ENCODE measurements around the gene PGAP1.

The PGAP1 gene

GRCh38 chr2:196926562-196927375 lies at the start of gene PGAP1:
Gene PGAP1, minus strand, starts transcription at chr2:196926707. Its CDS starts 91 bp downstream, at chr2:196926616.
- peak within 1 kb of the TSS; percentile 67 for H3K4me3 ChIP-seq (ENCODE audit: insufficient read depth, low read length, poor library complexity, severe bottlenecking)
- peak within 1 kb of the TSS; percentile 38 for H3K27ac ChIP-seq (ENCODE audit: low read depth, low read length)
- H3K36me3 ChIP-seq (ENCODE audit: low read length): no peaks in the 10 kb centered on the region
- peaks cover 18% of the 10 kb centered on the region; the same call in 1 of the 2 replicates for H3K79me2 ChIP-seq (ENCODE audit: insufficient read depth, low read length)
- TF ChIP-seq CTCF (IDR thresholded peaks at IDR 0.05; ENCODE audit: insufficient read depth, low read length, poor library complexity, severe bottlenecking) (no peak), EZH2phosphoT487 (conservative IDR thresholded peaks at IDR 0.05; ENCODE audit: low read length) (no peak)
- peak within 1 kb of the TSS; percentile 72 for H3K9ac ChIP-seq (ENCODE audit: low read length)
- H3K27me3 ChIP-seq (ENCODE audit: low read length): no peaks in the 10 kb centered on the region
- peak within 1 kb of the TSS; percentile 78 for H3K4me2 ChIP-seq (ENCODE audit: low read depth, low read length, poor library complexity, severe bottlenecking)
- no peaks in the 10 kb centered on the region for H4K20me1 ChIP-seq (ENCODE audit: low read depth, low read length)
- no peaks in the 10 kb centered on the region for H3K9me2 ChIP-seq (replicated peaks; ENCODE audit: insufficient read depth, low read length)
- H3F3A ChIP-seq (ENCODE audit: insufficient read depth): no peaks in the 10 kb centered on the region
- H3K9me3 ChIP-seq (ENCODE audit: insufficient read depth, low read length): no peaks in the 10 kb centered on the region
- H2AFZ ChIP-seq (ENCODE audit: low read depth, low read length, severe bottlenecking): peak within 1 kb of the TSS; percentile 96

GRCh38 chr2:196974970-196975369 lies 48.5 kb upstream of the PGAP1 start:
- Histone ChIP-seq H2AFZ (ENCODE audit: low read depth, low read length, severe bottlenecking) (no peak overlapping the region), H3K9ac (ENCODE audit: low read length) (no peak overlapping the region), H3K4me3 (ENCODE audit: insufficient read depth, low read length, poor library complexity, severe bottlenecking) (no peak overlapping the region), H3K9me2 (replicated peaks; ENCODE audit: insufficient read depth, low read length) (no peaks in the 10 kb centered on the region), H3K9me3 (ENCODE audit: insufficient read depth, low read length) (no peaks in the 10 kb centered on the region), H3F3A (ENCODE audit: insufficient read depth) (no peaks in the 10 kb centered on the region), H4K20me1 (ENCODE audit: low read depth, low read length) (no peaks in the 10 kb centered on the region), H3K36me3 (ENCODE audit: low read length) (no peaks in the 10 kb centered on the region), H3K27ac (ENCODE audit: low read depth, low read length) (no peak overlapping the region), H3K4me2 (ENCODE audit: low read depth, low read length, poor library complexity, severe bottlenecking) (no peak overlapping the region), H3K79me2 (ENCODE audit: insufficient read depth, low read length) (no peaks in the 10 kb centered on the region), H3K27me3 (ENCODE audit: low read length) (no peaks in the 10 kb centered on the region)
- TF ChIP-seq EZH2phosphoT487 (conservative IDR thresholded peaks at IDR 0.05; ENCODE audit: low read length): no peak
- no peak for TF ChIP-seq CTCF (IDR thresholded peaks at IDR 0.05; ENCODE audit: insufficient read depth, low read length, poor library complexity, severe bottlenecking)

GRCh38 chr2:196971574-196972279 lies 45.2 kb upstream of the PGAP1 start:
- no peak overlapping the region for H3K4me3 ChIP-seq (ENCODE audit: insufficient read depth, low read length, poor library complexity, severe bottlenecking)
- H3K4me2 ChIP-seq (ENCODE audit: low read depth, low read length, poor library complexity, severe bottlenecking): no peak overlapping the region
- TF ChIP-seq CTCF (IDR thresholded peaks at IDR 0.05; ENCODE audit: insufficient read depth, low read length, poor library complexity, severe bottlenecking) (no peak), EZH2phosphoT487 (conservative IDR thresholded peaks at IDR 0.05; ENCODE audit: low read length) (no peak)
- H4K20me1 ChIP-seq (ENCODE audit: low read depth, low read length): no peaks in the 10 kb centered on the region
- no peaks in the 10 kb centered on the region for H3K36me3 ChIP-seq (ENCODE audit: low read length)
- H3K9me3 ChIP-seq (ENCODE audit: insufficient read depth, low read length): no peaks in the 10 kb centered on the region
- H3K79me2 ChIP-seq (ENCODE audit: insufficient read depth, low read length): no peaks in the 10 kb centered on the region
- no peaks in the 10 kb centered on the region for H3F3A ChIP-seq (ENCODE audit: insufficient read depth)
- no peaks in the 10 kb centered on the region for H3K27me3 ChIP-seq (ENCODE audit: low read length)
- no peak overlapping the region for H3K9ac ChIP-seq (ENCODE audit: low read length)
- no peak overlapping the region for H3K27ac ChIP-seq (ENCODE audit: low read depth, low read length)
- no peaks in the 10 kb centered on the region for H3K9me2 ChIP-seq (replicated peaks; ENCODE audit: insufficient read depth, low read length)
- H2AFZ ChIP-seq (ENCODE audit: low read depth, low read length, severe bottlenecking): no peak overlapping the region
